Activated naive CD4-positive, alpha-beta T cell treated with anti-CD3 and anti-CD28 coated beads for 36 hours (primary cell): ENCODE data around the gene GPR65. TPM values are rescaled to one million over a fixed set of nuclear protein-coding genes. Genes with fewer than 3 reads are reported as not detected.

Experiments
- CTCF ChIA-PET: fragments of 350-600 bp; sonication (Branson Sonifier 250); formaldehyde crosslinking; loops from one replicate; lab custom pipeline; 2021; ENCODE audit warnings: antibody characterized with exemption; lab: Charles Lee
- DNase-seq: peaks from one replicate; pipeline ENCODE4 v3.0.0-alpha.2; 2020
- H3K27ac Mint-ChIP-seq: one replicate; pipeline ENCODE4 v1.8.0; 2021; ENCODE audit warnings: mild to moderate bottlenecking, mixed read lengths
- H3K27me3 Mint-ChIP-seq: one replicate; pipeline ENCODE4 v1.8.0; 2021; ENCODE audit warnings: low read depth, mixed read lengths
- H3K36me3 Mint-ChIP-seq: one replicate; pipeline ENCODE4 v1.8.0; 2021; ENCODE audit warnings: low read depth, mixed read lengths
- H3K4me1 Mint-ChIP-seq: one replicate; pipeline ENCODE4 v1.8.0; 2021; ENCODE audit warnings: low read depth, mixed read lengths
- H3K4me3 Mint-ChIP-seq: one replicate; pipeline ENCODE4 v1.8.0; 2021; ENCODE audit warnings: mild to moderate bottlenecking, moderate library complexity, mixed read lengths
- H3K9me3 Mint-ChIP-seq: one replicate; pipeline ENCODE4 v1.8.0; 2021; ENCODE audit warnings: mixed read lengths
- intact Hi-C: fragments of 100-400 bp; cut with micrococcal nuclease; formaldehyde crosslinking; loops from one replicate; pipeline ENCODE4 v1.15.1; 2023
- total RNA-seq, 2 experiments: library from RNA; stranded (reverse); gene quantifications; one replicate each; pipeline ENCODE4 v1.2.3, GENCODE V29; 2021

The GPR65 gene, protein sequence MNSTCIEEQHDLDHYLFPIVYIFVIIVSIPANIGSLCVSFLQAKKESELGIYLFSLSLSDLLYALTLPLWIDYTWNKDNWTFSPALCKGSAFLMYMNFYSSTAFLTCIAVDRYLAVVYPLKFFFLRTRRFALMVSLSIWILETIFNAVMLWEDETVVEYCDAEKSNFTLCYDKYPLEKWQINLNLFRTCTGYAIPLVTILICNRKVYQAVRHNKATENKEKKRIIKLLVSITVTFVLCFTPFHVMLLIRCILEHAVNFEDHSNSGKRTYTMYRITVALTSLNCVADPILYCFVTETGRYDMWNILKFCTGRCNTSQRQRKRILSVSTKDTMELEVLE
- 10 to 100 TPM; 10.4 to 11.1 TPM for total RNA-seq

DNA sequence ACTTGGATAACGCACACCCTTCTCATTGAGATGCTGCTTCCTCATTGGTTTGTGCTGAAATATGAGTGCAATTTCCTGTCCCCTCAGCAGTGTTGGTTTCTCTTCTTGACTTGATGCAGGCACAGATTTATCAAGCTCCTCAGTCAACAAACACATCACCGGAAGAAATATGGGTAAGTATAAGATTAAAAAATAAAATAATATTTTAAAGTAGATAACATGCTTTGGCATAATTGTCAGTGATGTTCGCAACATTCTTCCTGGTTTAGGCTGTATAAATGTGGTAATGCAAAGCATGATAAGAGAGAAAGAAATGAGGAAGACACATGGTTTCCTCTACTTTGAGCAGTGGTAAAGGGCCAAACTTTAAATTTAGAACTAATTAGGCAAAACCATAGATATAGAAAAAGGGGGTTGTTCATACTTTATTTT, at the start of gene GPR65:
TSS of gene GPR65 (plus strand) at position 86 of the 432 bp plus-strand sequence. CDS start 5,713 bp downstream, outside the sequence.
- intact Hi-C loops, result loop anchor here (2.0 to 5.0 kb wide), 4 partner anchors 53 to 1952 kb away; partner anchors contain the start of genes EML5 and ZC3H14
- H3K4me3 Mint-ChIP-seq, result peak within 1 kb of the TSS; percentile 88
- peak within 1 kb of the TSS; percentile 95 for H3K27ac Mint-ChIP-seq
- H3K9me3 Mint-ChIP-seq, result no peaks in the 10 kb centered on the region
- H3K27me3 Mint-ChIP-seq, result no peaks in the 10 kb centered on the region
- CTCF ChIA-PET, result interaction anchor here (0.6 to 3.8 kb wide), 4 partner anchors 11 to 164 kb away, joined by 3 to 22 read pairs (median 4); partner anchors contain the start of gene GALC
- H3K4me1 Mint-ChIP-seq, result peaks cover 56% of the 10 kb centered on the region
- H3K36me3 Mint-ChIP-seq, result peaks cover 21% of the 10 kb centered on the region
- peak; percentile 75 for DNase-seq

DNA sequence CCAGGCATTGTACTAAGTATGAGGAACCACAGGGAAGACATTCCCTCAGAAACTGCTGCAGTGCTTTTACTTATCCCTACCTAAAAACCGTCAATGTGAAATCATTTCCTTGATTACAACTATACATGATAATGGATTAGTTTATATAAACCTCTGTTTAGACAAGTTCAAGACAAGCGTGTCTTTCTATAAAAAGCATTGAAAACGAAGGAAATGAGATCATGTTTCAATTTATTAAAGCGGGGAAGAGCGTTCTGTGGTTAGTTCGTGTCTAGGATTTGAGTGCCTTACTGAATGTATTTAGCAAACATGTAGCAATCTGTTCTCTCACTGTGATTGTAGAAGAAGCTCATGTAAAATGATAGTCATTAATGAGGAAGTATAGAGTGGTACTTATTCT, 49.4 kb upstream of the GPR65 start:
- intact Hi-C loops, result loop anchor here (10.0 kb wide), 1 partner anchor 429 kb away; the partner anchor contains the start of gene SPATA7
- CTCF ChIA-PET, result no interaction called here
- H3K4me3 Mint-ChIP-seq, result no peak overlapping the region
- H3K27ac Mint-ChIP-seq, result no peak overlapping the region
- peaks cover 2% of the 10 kb centered on the region for H3K9me3 Mint-ChIP-seq
- peaks cover 29% of the 10 kb centered on the region for H3K36me3 Mint-ChIP-seq
- peaks cover 18% of the 10 kb centered on the region for H3K4me1 Mint-ChIP-seq
- no peak for DNase-seq
- H3K27me3 Mint-ChIP-seq, result no peaks in the 10 kb centered on the region

DNA sequence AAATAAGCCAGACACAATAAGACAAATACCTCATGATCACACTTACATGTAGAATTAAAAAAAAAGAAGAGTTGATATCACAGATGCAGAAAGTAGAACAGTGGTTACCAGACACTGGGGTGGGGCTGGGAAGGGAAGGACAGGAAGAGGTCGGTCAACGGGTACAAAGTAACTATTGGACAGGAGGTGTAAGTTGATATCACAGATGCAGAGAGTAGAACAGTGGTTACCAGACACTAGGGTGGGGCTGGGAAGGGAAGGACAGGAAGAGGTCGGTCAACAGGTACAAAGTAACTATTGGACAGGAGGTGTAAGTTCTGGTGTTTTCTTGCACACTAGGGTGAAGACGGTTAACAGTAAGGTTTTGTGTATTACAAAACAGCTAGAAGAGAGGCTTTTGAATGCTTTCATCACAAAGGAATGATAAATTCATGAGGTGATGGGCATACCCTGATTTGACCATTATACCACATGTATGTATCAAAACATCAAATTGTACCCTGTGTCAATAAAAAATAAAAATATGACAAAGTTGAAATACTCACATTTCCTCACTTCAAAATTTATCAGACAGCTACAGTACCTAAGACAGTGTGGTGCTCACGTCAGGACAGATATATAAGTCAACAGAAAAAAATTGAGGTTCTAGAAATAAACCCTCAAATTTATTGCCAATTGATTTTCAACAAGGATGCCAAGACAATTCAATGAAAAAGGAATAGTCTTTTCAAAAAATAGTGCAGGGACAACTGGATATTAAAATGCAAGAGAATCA, 44.7 kb upstream of the GPR65 start:
- CTCF ChIA-PET, result no interaction called here
- DNase-seq, result no peak
- intact Hi-C loops, result no loop called here

DNA sequence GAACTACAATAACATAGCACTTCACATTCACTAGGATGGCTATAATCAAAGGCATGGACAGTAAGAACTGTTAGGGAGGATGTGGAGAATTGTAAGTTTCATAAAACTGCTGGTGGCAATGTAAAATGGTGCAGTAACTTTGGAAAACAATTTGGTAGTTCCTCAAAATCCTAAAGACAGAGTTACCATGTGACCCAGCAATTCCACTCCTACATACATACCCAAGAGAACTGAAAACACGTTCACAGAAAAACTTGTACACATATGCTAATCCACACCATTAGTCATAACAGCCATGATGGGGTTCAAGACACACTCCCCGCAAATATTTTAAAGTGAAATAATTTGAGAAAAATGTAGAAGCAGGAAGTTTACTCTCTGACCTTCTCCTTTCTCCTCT, 43.7 kb upstream of the GPR65 start:
- H3K36me3 Mint-ChIP-seq, result peaks cover 54% of the 10 kb centered on the region
- intact Hi-C loops, result no loop called here
- CTCF ChIA-PET, result no interaction called here
- H3K27me3 Mint-ChIP-seq, result no peaks in the 10 kb centered on the region
- H3K4me3 Mint-ChIP-seq, result no peak overlapping the region
- H3K27ac Mint-ChIP-seq, result no peak overlapping the region
- H3K4me1 Mint-ChIP-seq, result no peaks in the 10 kb centered on the region
- H3K9me3 Mint-ChIP-seq, result peaks cover 2% of the 10 kb centered on the region
- no peak for DNase-seq

More for the DNA sequence above, 44.7 kb upstream of the GPR65 start:
- Mint-ChIP-seq H3K9me3 (peaks cover 2% of the 10 kb centered on the region), H3K27ac (no peak overlapping the region), H3K27me3 (no peaks in the 10 kb centered on the region), H3K36me3 (peaks cover 52% of the 10 kb centered on the region), H3K4me3 (no peak overlapping the region), H3K4me1 (no peaks in the 10 kb centered on the region)

DNA sequence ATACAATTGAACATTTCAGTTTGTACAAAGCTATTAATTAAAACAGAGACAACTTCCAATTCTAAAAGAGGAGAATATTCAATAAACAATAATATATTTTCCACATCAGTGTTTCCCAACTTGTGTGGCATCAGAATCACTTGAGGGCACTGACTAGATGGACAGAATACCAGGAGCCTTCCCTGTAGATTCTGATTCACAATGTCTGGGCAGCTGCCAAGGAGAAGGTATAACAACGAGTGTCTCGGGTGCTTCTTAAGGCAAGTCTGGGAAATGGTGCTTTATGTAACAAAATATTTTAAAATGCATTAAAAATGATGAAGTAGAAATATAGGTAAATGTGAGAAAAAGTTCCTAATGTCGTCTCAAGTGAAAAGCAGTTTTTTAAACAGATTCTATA, 38.1 kb upstream of the GPR65 start:
- Mint-ChIP-seq H3K4me1 (no peaks in the 10 kb centered on the region), H3K9me3 (no peaks in the 10 kb centered on the region), H3K27ac (no peak overlapping the region), H3K36me3 (peaks cover 30% of the 10 kb centered on the region), H3K27me3 (no peaks in the 10 kb centered on the region), H3K4me3 (no peak overlapping the region)
- DNase-seq, result no peak
- intact Hi-C loops, result no loop called here
- CTCF ChIA-PET, result interaction anchor here (1.2 kb wide), 1 partner anchor 21 kb away, joined by 3 read pairs; no protein-coding TSS in a partner anchor

DNA sequence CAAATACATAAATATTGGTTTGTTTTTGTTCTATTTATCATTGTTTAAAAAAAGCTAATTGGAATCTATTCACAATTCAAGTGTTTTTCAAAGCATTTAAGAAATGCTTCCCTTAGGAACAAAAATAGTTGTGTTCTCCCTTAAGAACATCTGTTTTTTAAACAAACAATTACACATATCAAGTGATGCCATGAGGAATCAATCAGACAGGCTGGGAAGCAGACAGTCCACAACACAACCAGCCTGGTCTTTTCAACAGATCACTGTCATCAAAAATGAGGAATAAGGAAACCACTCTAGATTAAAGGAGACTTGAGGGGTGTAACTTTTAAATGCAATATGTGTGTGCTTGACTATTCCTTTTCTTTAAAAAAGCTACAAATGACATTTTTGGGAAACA, 37.4 kb upstream of the GPR65 start:
- intact Hi-C loops, result no loop called here
- H3K27ac Mint-ChIP-seq, result no peak overlapping the region
- H3K36me3 Mint-ChIP-seq, result peaks cover 27% of the 10 kb centered on the region
- H3K27me3 Mint-ChIP-seq, result no peaks in the 10 kb centered on the region
- H3K9me3 Mint-ChIP-seq, result no peaks in the 10 kb centered on the region
- no peak overlapping the region for H3K4me3 Mint-ChIP-seq
- CTCF ChIA-PET, result interaction anchor here (0.6 to 1.2 kb wide), 2 partner anchors 22 to 902 kb away, joined by 3 to 5 read pairs; no protein-coding TSS in a partner anchor
- no peaks in the 10 kb centered on the region for H3K4me1 Mint-ChIP-seq
- DNase-seq, result no peak

DNA sequence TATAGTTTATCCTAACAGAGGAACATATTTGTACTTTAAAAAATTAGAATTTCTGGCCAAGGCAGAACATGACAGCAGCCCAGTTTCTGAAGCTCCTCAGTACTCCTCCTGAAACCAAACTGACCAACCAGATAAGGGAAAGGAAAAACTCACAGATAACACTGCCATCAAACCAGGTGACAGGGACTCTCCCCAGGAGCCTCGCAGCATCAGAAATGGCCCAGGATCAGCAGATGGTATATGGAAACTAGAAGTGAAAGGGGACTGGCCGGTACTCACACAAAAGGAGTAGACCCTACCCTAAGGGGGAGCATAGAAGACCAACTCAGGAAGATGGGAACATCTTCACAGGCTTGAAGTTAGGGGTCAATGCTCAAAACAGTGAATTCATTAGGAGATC, 33.9 kb upstream of the GPR65 start:
- CTCF ChIA-PET, result no interaction called here

DNA sequence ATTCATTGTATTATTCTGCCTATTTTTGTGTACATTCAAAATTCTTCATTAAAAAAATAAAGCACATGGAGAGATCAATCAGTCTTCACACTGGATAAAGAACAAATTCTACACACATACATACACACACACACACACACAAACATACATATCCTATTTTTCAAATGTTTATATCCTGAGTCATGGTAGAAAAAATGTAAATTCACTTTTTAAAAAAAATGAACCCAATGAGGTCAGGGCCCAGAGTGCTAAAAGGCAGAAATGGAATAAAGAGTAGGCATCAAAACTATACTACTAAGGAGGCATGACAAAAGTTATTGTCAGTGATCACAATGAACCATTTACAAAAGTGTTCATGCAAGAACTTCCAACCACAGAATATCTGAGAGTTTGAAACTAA, 29.3 kb upstream of the GPR65 start:
- Mint-ChIP-seq H3K4me1 (no peaks in the 10 kb centered on the region), H3K27ac (no peak overlapping the region), H3K9me3 (no peaks in the 10 kb centered on the region), H3K36me3 (peaks cover 26% of the 10 kb centered on the region), H3K27me3 (no peaks in the 10 kb centered on the region), H3K4me3 (no peak overlapping the region)
- CTCF ChIA-PET, result no interaction called here
- no peak for DNase-seq
- intact Hi-C loops, result no loop called here

More for the DNA sequence above, 33.9 kb upstream of the GPR65 start:
- intact Hi-C loops, result no loop called here
- Mint-ChIP-seq H3K4me1 (no peaks in the 10 kb centered on the region), H3K27me3 (no peaks in the 10 kb centered on the region), H3K9me3 (no peaks in the 10 kb centered on the region), H3K36me3 (peaks cover 24% of the 10 kb centered on the region), H3K27ac (no peak overlapping the region), H3K4me3 (no peak overlapping the region)
- no peak for DNase-seq

DNA sequence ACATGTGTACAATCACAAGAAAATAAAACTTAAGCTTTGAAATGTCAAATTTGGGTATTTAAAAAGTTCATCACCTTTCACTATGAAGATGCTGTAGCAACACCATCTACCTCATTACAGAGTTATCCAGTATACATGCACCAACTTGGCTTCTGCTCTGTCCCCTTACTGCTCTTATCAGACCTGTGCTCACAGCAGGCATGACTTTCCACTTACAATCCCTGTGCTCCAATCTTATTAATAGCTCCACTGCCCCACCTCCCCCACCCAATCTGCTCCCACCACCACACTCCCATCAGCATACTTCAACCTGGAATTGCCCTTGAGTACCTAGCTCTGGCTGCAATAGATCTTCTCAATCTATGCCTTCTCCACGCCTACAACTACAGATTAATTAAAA, 25.2 kb upstream of the GPR65 start:
- intact Hi-C loops, result no loop called here
- Mint-ChIP-seq H3K4me3 (no peak overlapping the region), H3K9me3 (no peaks in the 10 kb centered on the region), H3K36me3 (peaks cover 24% of the 10 kb centered on the region), H3K27me3 (no peaks in the 10 kb centered on the region), H3K4me1 (no peaks in the 10 kb centered on the region), H3K27ac (no peak overlapping the region)
- CTCF ChIA-PET, result no interaction called here
- no peak for DNase-seq

DNA sequence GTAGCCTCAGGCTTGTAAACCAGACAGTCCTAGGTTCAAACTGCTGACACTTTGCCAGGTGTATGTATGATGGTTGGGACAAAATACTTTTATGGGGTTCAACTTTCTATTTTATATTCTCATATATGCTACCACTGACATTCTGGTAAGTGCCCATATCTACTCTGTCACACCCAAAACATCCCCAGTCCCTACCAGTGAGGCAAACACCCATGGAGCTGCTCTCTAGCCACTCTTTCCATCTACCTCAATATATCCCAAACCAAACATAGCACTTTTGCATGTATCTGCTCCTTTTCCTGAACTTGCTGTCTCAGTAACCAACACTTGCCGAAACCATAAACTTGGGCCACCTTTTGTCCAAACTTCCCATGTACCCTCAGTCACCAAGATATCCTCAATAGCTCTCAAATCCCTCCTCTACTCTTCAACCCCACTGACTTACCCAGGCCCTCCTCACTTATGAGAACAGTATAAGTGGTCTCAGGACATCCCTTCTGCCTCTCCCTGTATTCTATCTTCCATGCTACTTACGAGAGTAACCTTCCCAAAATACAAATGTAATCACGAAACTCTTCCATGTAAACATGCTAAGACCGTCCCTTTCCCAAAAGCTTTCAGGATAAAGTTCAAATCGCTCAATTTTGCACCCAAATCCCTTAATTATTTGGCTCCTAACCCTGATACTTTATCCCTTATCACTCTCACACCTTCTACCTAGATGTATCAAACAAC, 15.5 kb upstream of the GPR65 start:
- H3K27ac Mint-ChIP-seq, result no peak overlapping the region
- intact Hi-C loops, result no loop called here
- H3K4me1 Mint-ChIP-seq, result peaks cover 24% of the 10 kb centered on the region
- CTCF ChIA-PET, result interaction anchor here (0.9 kb wide), 1 partner anchor 21 kb away, joined by 3 read pairs; no protein-coding TSS in a partner anchor
- H3K36me3 Mint-ChIP-seq, result peaks cover 10% of the 10 kb centered on the region
- H3K4me3 Mint-ChIP-seq, result no peak overlapping the region
- no peak for DNase-seq
- H3K9me3 Mint-ChIP-seq, result no peaks in the 10 kb centered on the region
- H3K27me3 Mint-ChIP-seq, result no peaks in the 10 kb centered on the region

DNA sequence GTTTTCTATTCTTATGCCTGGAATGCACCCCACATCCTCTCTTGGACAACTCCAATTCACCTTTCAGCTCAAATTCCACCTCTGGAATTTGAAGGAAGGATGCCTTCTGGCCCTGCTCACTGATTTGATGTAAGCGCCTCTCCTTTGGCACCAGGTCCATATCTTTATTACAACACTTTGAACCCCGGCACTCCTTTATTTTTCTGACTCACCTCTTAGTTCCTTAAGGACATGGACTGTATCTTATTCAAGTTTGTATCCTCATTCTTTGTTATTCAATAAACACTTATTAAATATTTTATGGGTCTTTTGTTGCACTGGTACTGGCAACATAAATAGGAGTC, 15.0 kb upstream of the GPR65 start:
- Mint-ChIP-seq H3K36me3 (peaks cover 6% of the 10 kb centered on the region), H3K4me1 (peaks cover 29% of the 10 kb centered on the region), H3K27me3 (no peaks in the 10 kb centered on the region), H3K9me3 (no peaks in the 10 kb centered on the region), H3K27ac (no peak overlapping the region), H3K4me3 (no peak overlapping the region)
- intact Hi-C loops, result loop anchor here (5.0 to 10.0 kb wide), 4 partner anchors 43 to 835 kb away; partner anchors contain the start of genes SPATA7, TTC8 and ZC3H14
- CTCF ChIA-PET, result interaction anchor here (0.9 kb wide), 1 partner anchor 21 kb away, joined by 3 read pairs; no protein-coding TSS in a partner anchor
- DNase-seq, result no peak

DNA sequence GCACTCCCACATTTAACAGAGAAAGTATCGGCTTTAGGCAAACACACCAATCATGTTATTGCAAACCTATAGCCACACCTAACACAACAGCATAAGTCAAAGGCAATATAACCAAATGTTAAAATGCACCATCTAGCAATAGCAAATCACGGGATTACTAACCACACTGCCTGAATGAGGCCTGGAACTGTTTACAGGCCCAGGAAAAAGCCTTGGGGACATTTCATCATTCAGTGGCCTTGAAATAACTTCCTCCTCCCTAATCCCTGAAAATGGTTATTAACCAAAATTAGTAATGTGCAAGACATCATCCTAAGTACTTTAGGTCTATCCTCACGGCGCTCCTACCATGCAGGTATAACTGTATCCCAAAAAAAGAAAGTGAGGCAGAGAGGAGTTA, 14.3 kb upstream of the GPR65 start:
- H3K36me3 Mint-ChIP-seq, result peaks cover 5% of the 10 kb centered on the region
- no peak overlapping the region for H3K27ac Mint-ChIP-seq
- H3K4me3 Mint-ChIP-seq, result no peak overlapping the region
- H3K27me3 Mint-ChIP-seq, result no peaks in the 10 kb centered on the region
- CTCF ChIA-PET, result no interaction called here
- no peaks in the 10 kb centered on the region for H3K9me3 Mint-ChIP-seq
- intact Hi-C loops, result loop anchor here (5.0 to 10.0 kb wide), 4 partner anchors 43 to 834 kb away; partner anchors contain the start of genes SPATA7, TTC8 and ZC3H14
- DNase-seq, result no peak
- peaks cover 36% of the 10 kb centered on the region for H3K4me1 Mint-ChIP-seq
